Ishikawa (cell line): ENCODE results near the gene FAM78A.

ENCODE experiments used
- CEBPB ChIP-seq: IDR thresholded peaks from 2 replicates; pipeline ENCODE4 v1.6.1; 2012
- CREB1 ChIP-seq: IDR thresholded peaks from 2 replicates; pipeline ENCODE4 v1.6.1; 2012; ENCODE audit warnings: low read depth
- EGR1 ChIP-seq: IDR thresholded peaks from 2 replicates; pipeline ENCODE4 v1.6.1; 2012
- EP300 ChIP-seq: IDR thresholded peaks from 2 replicates; pipeline ENCODE4 v1.6.1; 2012; ENCODE audit warnings: borderline replicate concordance
- FOXM1 ChIP-seq: IDR thresholded peaks from 2 replicates; pipeline ENCODE4 v1.6.1; 2012; ENCODE audit warnings: low read depth, borderline replicate concordance
- NFIC ChIP-seq: IDR thresholded peaks from 2 replicates; pipeline ENCODE4 v1.6.1; 2012
- RAD21 ChIP-seq: IDR thresholded peaks from 2 replicates; pipeline ENCODE4 v1.6.1; 2012; ENCODE audit warnings: low read depth
- REST ChIP-seq: IDR thresholded peaks from 2 replicates; pipeline ENCODE4 v1.6.1; 2012; ENCODE audit warnings: low read depth, mild to moderate bottlenecking
- TAF1 ChIP-seq: IDR thresholded peaks from 2 replicates; pipeline ENCODE4 v1.6.1; 2012; ENCODE audit warnings: low read depth, mild to moderate bottlenecking
- TCF12 ChIP-seq: IDR thresholded peaks from 2 replicates; pipeline ENCODE4 v1.6.1; 2012; ENCODE audit warnings: low read depth
- TEAD4 ChIP-seq: IDR thresholded peaks from 2 replicates; pipeline ENCODE4 v1.6.1; 2012
- USF1 ChIP-seq: IDR thresholded peaks from 2 replicates; pipeline ENCODE4 v1.6.1; 2012
- YY1 ChIP-seq: IDR thresholded peaks from 2 replicates; pipeline ENCODE4 v1.6.1; 2012; ENCODE audit warnings: low read depth
- ZBTB7A ChIP-seq: IDR thresholded peaks from 2 replicates; pipeline ENCODE4 v1.6.1; 2012; ENCODE audit warnings: low read depth
- TF ChIP-seq, protein P1 (sequence below): IDR thresholded peaks from 2 replicates; pipeline ENCODE4 v1.6.1; 2012

Gene FAM78A

DNA sequence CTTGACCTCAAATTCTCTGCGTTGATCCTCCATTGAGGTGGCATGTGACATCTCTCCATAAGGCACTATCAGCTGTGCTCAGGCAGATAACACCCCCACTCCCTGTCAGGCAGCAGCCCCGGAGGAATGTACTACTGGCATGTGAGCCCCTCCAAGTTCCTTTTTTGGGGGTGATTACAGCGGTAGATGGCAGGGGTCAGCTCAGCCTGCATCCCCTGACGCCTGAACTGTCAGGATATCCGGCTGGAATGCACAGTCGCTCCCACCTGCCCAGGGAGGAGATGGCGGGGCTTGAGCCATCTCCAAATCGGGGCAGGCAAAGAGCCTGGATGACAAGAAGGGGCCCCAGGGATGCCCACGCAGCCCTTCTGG lies 40.8 kb downstream of the FAM78A start:
- TF ChIP-seq FOXM1, result no peak
- TF ChIP-seq USF1, result no peak
- no peak for TF ChIP-seq ZBTB7A
- no peak for TF ChIP-seq REST
- TF ChIP-seq CEBPB, result no peak
- TF ChIP-seq TEAD4, result no peak
- TF ChIP-seq NFIC, result no peak
- no peak for TF ChIP-seq EP300
- no peak for TF ChIP-seq TAF1
- TF ChIP-seq, protein P1, sequence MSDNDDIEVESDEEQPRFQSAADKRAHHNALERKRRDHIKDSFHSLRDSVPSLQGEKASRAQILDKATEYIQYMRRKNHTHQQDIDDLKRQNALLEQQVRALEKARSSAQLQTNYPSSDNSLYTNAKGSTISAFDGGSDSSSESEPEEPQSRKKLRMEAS, result no peak
- no peak for TF ChIP-seq RAD21
- TF ChIP-seq YY1, result no peak
- no peak for TF ChIP-seq TCF12
- no peak for TF ChIP-seq CREB1
- TF ChIP-seq EGR1, result no peak

GRCh38 chr9:131234799-131235479 lies 41.4 kb downstream of the FAM78A start:
- TF ChIP-seq EP300 (no peak), EGR1 (no peak), TCF12 (no peak), FOXM1 (no peak), TAF1 (no peak), NFIC (no peak), CREB1 (no peak), YY1 (no peak), ZBTB7A (no peak), CEBPB (no peak), RAD21 (no peak), REST (no peak), TEAD4 (no peak), USF1 (no peak)
- TF ChIP-seq, protein P1, result no peak

DNA sequence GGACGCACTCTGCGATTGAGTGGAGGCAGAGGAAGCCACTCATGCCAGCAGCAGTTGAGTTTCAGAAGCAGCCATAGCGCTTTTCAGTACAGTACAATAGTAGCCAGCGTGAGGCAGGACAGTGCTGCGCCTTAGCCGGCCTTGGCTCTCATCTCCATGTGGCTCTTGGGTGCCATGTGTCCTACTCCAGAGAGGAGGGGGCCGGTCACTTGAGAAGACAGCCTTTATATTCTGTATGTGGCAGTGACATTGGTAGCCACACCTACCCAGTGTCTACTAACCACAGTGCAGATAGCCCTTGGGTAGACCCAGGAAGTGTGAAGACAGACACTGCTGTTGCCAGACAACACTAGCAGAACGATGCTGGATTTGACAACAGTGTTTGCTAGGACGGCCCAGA lies 42.3 kb downstream of the FAM78A start:
- TF ChIP-seq TCF12, result no peak
- TF ChIP-seq, protein P1, result no peak
- TF ChIP-seq USF1, result no peak
- no peak for TF ChIP-seq TAF1
- TF ChIP-seq YY1, result no peak
- no peak for TF ChIP-seq RAD21
- TF ChIP-seq CEBPB, result no peak
- no peak for TF ChIP-seq NFIC
- TF ChIP-seq REST, result no peak
- no peak for TF ChIP-seq EGR1
- no peak for TF ChIP-seq TEAD4
- no peak for TF ChIP-seq EP300
- no peak for TF ChIP-seq ZBTB7A
- no peak for TF ChIP-seq FOXM1
